CD14-positive monocyte (primary cell): Measurements from ENCODE around the gene SLC6A8. TPM values are rescaled to one million over a fixed set of nuclear protein-coding genes. Genes with fewer than 3 reads are reported as not detected.
A peak's percentile ranks its signal among the peaks of the same experiment; 100 is the strongest.

ENCODE experiments used
- DNase-seq, 3 donors: peaks; one replicate each; pipeline ENCODE4 v3.0.0-alpha.2; 2011 to 2022
- H2AFZ ChIP-seq: 2 replicates; pipeline ENCODE4 v1.6.0; 2012; ENCODE audit warnings: mild to moderate bottlenecking, low read depth, low read length, inconsistent platforms; ENCODE audit not compliant: insufficient read depth, poor library complexity, severe bottlenecking
- H3K27ac ChIP-seq, 2 donors: 1 replicate in 1 of 2; 2 replicates in 1 of 2; pipeline ENCODE4 v1.5.1; 2012 to 2013; ENCODE audit warnings: low read length in 2 of 2, control low read depth in 1 of 2, inconsistent platforms in 1 of 2, low read depth in 1 of 2, mild to moderate bottlenecking in 1 of 2
- H3K27me3 ChIP-seq, 2 donors: one replicate each; pipeline versions ENCODE4 v1.6.0 to v1.6.1; 2011 to 2013; ENCODE audit warnings: low read length in 2 of 2; ENCODE audit not compliant: control insufficient read depth in 2 of 2, insufficient read depth in 2 of 2
- H3K36me3 ChIP-seq, 2 donors: replicated peaks in 1 of 2; 1 replicate in 1 of 2; 2 replicates in 1 of 2; pipeline versions ENCODE4 v1.5.1 to v1.6.1; 2012 to 2013; ENCODE audit warnings: low read length in 2 of 2, control low read depth in 1 of 2, inconsistent platforms in 1 of 2, mild to moderate bottlenecking in 1 of 2; ENCODE audit not compliant: insufficient read depth in 2 of 2, control insufficient read depth in 1 of 2
- H3K4me1 ChIP-seq, 2 donors: 1 replicate in 1 of 2; 2 replicates in 1 of 2; pipeline versions ENCODE4 v1.5.1 to v1.6.1; 2012 to 2013; ENCODE audit warnings: low read length in 2 of 2, control low read depth in 1 of 2, inconsistent platforms in 1 of 2, mild to moderate bottlenecking in 1 of 2, moderate library complexity in 1 of 2; ENCODE audit not compliant: insufficient read depth in 2 of 2, control insufficient read depth in 1 of 2
- H3K4me2 ChIP-seq: replicated peaks from 2 replicates; pipeline ENCODE3; 2012; ENCODE audit warnings: low read length, moderate library complexity, mild to moderate bottlenecking; ENCODE audit not compliant: poor library complexity, severe bottlenecking; ENCODE audit errors: extremely low read depth
- H3K4me3 ChIP-seq, 3 experiments: fragments of 200-600 bp in 1 of 3; sonication (generic) in 1 of 3; replicated peaks in 1 of 3; 1 replicate in 2 of 3; 2 replicates in 1 of 3; pipeline ENCODE4 v1.5.1; 2011 to 2013; ENCODE audit warnings: low read length in 3 of 3, mild to moderate bottlenecking in 3 of 3, control low read depth in 2 of 3, low read depth in 2 of 3, inconsistent platforms in 1 of 3, moderate library complexity in 1 of 3
- H3K79me2 ChIP-seq: 2 replicates; pipeline ENCODE4 v1.6.0; 2012; ENCODE audit warnings: mild to moderate bottlenecking, control low read depth, inconsistent platforms, low read length, moderate library complexity; ENCODE audit not compliant: insufficient read depth
- H3K9ac ChIP-seq: 2 replicates; pipeline ENCODE4 v1.6.0; 2017; ENCODE audit warnings: low read length, mild to moderate bottlenecking; ENCODE audit not compliant: insufficient read depth, poor library complexity, severe bottlenecking
- H3K9me3 ChIP-seq, 2 donors: replicated peaks in 1 of 2; 1 replicate in 1 of 2; 2 replicates in 1 of 2; pipeline versions ENCODE4 v1.5.1 to v1.6.1; 2012 to 2013; ENCODE audit warnings: low read length in 2 of 2, control low read depth in 1 of 2; ENCODE audit not compliant: control insufficient read depth in 1 of 2, insufficient read depth in 1 of 2
- H4K20me1 ChIP-seq: 2 replicates; pipeline ENCODE4 v1.6.0; 2012; ENCODE audit warnings: mild to moderate bottlenecking, low read length, control low read depth, moderate library complexity; ENCODE audit not compliant: insufficient read depth
- H3K27ac Mint-ChIP-seq, 7 donors: one replicate each; pipeline ENCODE4 v1.8.0; 2020; ENCODE audit warnings: mild to moderate bottlenecking in 7 of 7, mixed read lengths in 7 of 7, moderate library complexity in 6 of 7, inconsistent platforms in 2 of 7
- H3K27me3 Mint-ChIP-seq, 3 donors: one replicate each; pipeline ENCODE4 v1.8.0; 2021 to 2022; ENCODE audit warnings: low read depth in 3 of 3, mild to moderate bottlenecking in 3 of 3, mixed read lengths in 3 of 3, moderate library complexity in 3 of 3, inconsistent platforms in 1 of 3
- H3K36me3 Mint-ChIP-seq, 2 donors: one replicate each; pipeline ENCODE4 v1.8.0; 2020; ENCODE audit warnings: mixed read lengths in 2 of 2, inconsistent platforms in 1 of 2, mild to moderate bottlenecking in 1 of 2
- H3K4me1 Mint-ChIP-seq: one replicate; pipeline ENCODE4 v1.8.0; 2020; ENCODE audit warnings: mild to moderate bottlenecking, mixed read lengths
- H3K4me3 Mint-ChIP-seq, 2 donors: one replicate each; pipeline ENCODE4 v1.8.0; 2020; ENCODE audit warnings: mild to moderate bottlenecking in 2 of 2, mixed read lengths in 2 of 2, moderate library complexity in 1 of 2
- H3K9me3 Mint-ChIP-seq, 7 donors: one replicate each; pipeline ENCODE4 v1.8.0; 2020 to 2022; ENCODE audit warnings: mixed read lengths in 7 of 7, mild to moderate bottlenecking in 6 of 7, moderate library complexity in 6 of 7, inconsistent platforms in 2 of 7
- WGBS: methylation state at CpG from one replicate; pipeline ENCODE4 v1.1.5; 2013; ENCODE audit warnings: missing lambda C conversion rate; ENCODE audit not compliant: insufficient coverage; 5-methylcytosine and 5-hydroxymethylcytosine counted together
- intact Hi-C, 2 donors: fragments of 100-400 bp; cut with micrococcal nuclease; formaldehyde crosslinking; loops; one replicate each; pipeline versions ENCODE4 v1.15.0 to v1.15.1; 2023
- polyA plus RNA-seq, 3 donors: library from polyadenylated mRNA; depleted of rRNA in 1 of 3; unstranded in 2 of 3; stranded (reverse) in 1 of 3; fragments of 300-500 nt in 2 of 3; fragments of >200 nt in 1 of 3; fragmentation: Illumina TruSeq in 2 of 3; gene quantifications; 1 replicate in 2 of 3; 2 replicates in 1 of 3; pipeline ENCODE4 v1.2.3, GENCODE V29; 2012 to 2021
- TF ChIP-seq, protein P1 (sequence below): fragments of 200-600 bp; IDR thresholded peaks from one replicate; pipeline ENCODE4 v1.8.0; 2022; ENCODE audit warnings: antibody characterized with exemption, mild to moderate bottlenecking

The SLC6A8 gene
- polyA plus RNA-seq, 3 donors, result 0.23 to 5.6 (median 0.85) TPM

DNA sequence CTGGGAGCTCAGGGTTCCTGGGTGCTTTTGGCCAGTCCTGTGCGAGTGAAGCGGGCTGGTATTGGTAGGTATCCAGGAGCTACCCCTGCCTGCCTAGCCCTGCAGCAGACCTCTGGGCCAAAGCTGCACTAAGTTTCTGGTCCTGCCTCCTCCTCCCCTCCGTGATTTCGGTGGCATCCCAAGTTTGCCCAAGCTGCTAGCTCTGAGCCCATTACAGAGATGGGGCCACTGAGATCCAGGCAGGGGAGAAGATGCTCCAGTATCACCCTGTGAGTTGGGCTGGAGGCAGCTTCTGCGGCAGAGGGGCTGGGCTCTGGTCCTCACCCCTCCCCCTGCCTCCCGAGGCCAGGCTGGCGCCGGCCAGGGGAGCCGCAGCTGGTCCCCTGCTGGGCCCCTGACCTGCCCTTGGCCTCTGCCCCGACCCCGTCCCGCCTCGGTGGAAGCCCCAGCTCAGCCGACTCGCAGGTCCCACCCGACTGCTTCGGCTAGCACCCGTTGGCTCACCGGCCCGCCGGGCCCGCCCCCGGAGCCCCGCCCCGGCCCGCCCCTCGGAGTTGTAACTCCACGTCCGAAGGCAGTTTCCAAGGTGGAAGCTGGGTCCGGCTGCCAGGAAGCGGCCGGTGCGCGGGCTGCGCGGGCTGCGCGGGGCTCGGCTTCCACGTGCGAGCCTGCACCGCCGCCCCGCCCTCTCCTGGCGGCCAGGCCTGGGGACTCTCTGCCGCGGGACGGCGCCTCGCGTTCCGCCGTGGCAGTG, 40.9 kb upstream of the SLC6A8 start, which contains the start of gene DUSP9:
DUSP9 (plus strand) TSS at position 584 of the 754 bp plus-strand sequence. CDS start 751 bp downstream, outside the sequence.
- intact Hi-C loops, result no loop called here
- Histone ChIP-seq H3K27me3 (peaks cover 14 to 59% of the 10 kb centered on the region in 2 donors), H3K4me1 (peaks cover 0 to 5% of the 10 kb centered on the region in 2 donors), H3K9ac (no peak within 1 kb of the TSS), H3K36me3 (no peaks in the 10 kb centered on the region), H2AFZ (no peak within 1 kb of the TSS), H3K4me2 (peak within 1 kb of the TSS; percentile 29), H3K9me3 (peaks cover 0 to 18% of the 10 kb centered on the region in 2 donors), H3K79me2 (no peaks in the 10 kb centered on the region), H3K27ac (no peak within 1 kb of the TSS), H4K20me1 (no peaks in the 10 kb centered on the region), H3K4me3 (no peak within 1 kb of the TSS)
- peaks cover 0 to 30% (median 8%) of the 10 kb centered on the region in 7 donors for H3K9me3 Mint-ChIP-seq
- peak within 1 kb of the TSS in 1 of 2 donors; percentile 48 for H3K4me3 Mint-ChIP-seq
- no peaks in the 10 kb centered on the region for H3K36me3 Mint-ChIP-seq
- H3K27me3 Mint-ChIP-seq, result peaks cover 43 to 67% (median 55%) of the 10 kb centered on the region in 3 donors
- TF ChIP-seq, protein P1, sequence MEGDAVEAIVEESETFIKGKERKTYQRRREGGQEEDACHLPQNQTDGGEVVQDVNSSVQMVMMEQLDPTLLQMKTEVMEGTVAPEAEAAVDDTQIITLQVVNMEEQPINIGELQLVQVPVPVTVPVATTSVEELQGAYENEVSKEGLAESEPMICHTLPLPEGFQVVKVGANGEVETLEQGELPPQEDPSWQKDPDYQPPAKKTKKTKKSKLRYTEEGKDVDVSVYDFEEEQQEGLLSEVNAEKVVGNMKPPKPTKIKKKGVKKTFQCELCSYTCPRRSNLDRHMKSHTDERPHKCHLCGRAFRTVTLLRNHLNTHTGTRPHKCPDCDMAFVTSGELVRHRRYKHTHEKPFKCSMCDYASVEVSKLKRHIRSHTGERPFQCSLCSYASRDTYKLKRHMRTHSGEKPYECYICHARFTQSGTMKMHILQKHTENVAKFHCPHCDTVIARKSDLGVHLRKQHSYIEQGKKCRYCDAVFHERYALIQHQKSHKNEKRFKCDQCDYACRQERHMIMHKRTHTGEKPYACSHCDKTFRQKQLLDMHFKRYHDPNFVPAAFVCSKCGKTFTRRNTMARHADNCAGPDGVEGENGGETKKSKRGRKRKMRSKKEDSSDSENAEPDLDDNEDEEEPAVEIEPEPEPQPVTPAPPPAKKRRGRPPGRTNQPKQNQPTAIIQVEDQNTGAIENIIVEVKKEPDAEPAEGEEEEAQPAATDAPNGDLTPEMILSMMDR, result no peak
- DNase-seq, result no peak
- H3K27ac Mint-ChIP-seq, result peak within 1 kb of the TSS in 1 of 7 donors; percentile 14
- peaks cover 2% of the 10 kb centered on the region for H3K4me1 Mint-ChIP-seq
- 0% methylated on average over 32 of the region's 53 CpGs for WGBS

DNA sequence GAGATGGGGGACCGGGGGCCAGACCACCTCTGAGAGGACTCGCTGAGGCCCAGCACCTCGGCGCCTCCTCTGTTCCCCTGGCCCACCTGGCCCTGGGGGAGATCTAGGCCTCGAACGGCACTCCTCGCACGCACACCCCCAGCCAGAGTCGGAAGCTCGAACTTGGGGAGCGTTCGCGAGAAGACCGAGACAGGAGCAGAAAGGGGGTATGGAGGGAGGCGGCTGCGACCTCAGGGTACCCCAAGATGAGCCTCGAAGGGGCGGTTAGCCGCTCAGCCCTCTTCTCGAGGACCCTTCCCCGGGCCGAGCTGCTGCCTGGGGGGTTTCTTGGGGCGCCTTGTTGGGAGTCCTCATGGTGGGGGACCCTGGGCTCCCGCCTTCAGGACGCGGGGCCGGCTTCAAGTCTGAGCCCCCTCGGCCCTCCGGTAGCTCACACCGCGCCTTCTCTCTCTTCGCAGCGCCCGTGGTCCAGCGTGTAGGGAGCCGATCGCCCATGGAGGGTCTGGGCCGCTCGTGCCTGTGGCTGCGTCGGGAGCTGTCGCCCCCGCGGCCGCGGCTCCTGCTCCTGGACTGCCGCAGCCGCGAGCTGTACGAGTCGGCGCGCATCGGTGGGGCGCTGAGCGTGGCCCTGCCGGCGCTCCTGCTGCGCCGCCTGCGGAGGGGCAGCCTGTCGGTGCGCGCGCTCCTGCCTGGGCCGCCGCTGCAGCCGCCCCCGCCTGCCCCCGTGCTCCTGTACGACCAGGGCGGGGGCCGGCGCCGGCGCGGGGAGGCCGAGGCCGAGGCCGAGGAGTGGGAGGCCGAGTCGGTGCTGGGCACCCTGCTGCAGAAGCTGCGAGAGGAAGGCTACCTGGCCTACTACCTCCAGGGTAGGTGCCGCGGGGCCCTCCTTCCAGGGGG, 40.0 kb upstream of the SLC6A8 start:
- Mint-ChIP-seq H3K4me1 (peaks cover 2% of the 10 kb centered on the region), H3K4me3 (peak overlapping the region in 1 of 2 donors; percentile 46), H3K9me3 (peaks cover 0 to 29% (median 7%) of the 10 kb centered on the region in 7 donors), H3K36me3 (no peaks in the 10 kb centered on the region), H3K27ac (peak overlapping the region in 1 of 7 donors; percentile 14), H3K27me3 (peaks cover 42 to 60% (median 51%) of the 10 kb centered on the region in 3 donors)
- Histone ChIP-seq H3K4me2 (peak overlapping the region; percentile 29), H3K27me3 (peaks cover 14 to 55% of the 10 kb centered on the region in 2 donors), H3K9me3 (peaks cover 0 to 17% of the 10 kb centered on the region in 2 donors), H3K79me2 (no peaks in the 10 kb centered on the region), H2AFZ (no peak overlapping the region), H3K4me3 (no peak overlapping the region), H3K27ac (no peak overlapping the region), H3K36me3 (no peaks in the 10 kb centered on the region), H3K9ac (no peak overlapping the region), H4K20me1 (no peaks in the 10 kb centered on the region), H3K4me1 (peaks cover 0 to 5% of the 10 kb centered on the region in 2 donors)
- 9% methylated on average over 51 of the region's 85 CpGs for WGBS
- TF ChIP-seq, protein P1, result no peak
- DNase-seq, result no peak
- intact Hi-C loops, result no loop called here
